ENCODE data around the gene SOX30. TPM values are rescaled to one million over a fixed set of nuclear protein-coding genes. Genes with fewer than 3 reads are reported as not detected.

SOX30 gene
- total RNA-seq, 2 experiments from 2014 or later, result 0.16 to 0.29 TPM

- peak overlapping the region; percentile 58; the same call in 1 of the 2 replicates for H2AFZ ChIP-seq (ENCODE audit: low read length)
- peak overlapping the region; percentile 11 for H3K4me3 ChIP-seq (ENCODE audit: low read depth, low read length, poor library complexity, severe bottlenecking)
- no peaks in the 10 kb centered on the region for H3K9me2 ChIP-seq (ENCODE audit: insufficient read depth, low read length)
- BruUV-seq (replicated peaks), result no TSS peak
- no peak for DNase-seq (ENCODE audit: low spot score)
- TF ChIP-seq, protein P1, sequence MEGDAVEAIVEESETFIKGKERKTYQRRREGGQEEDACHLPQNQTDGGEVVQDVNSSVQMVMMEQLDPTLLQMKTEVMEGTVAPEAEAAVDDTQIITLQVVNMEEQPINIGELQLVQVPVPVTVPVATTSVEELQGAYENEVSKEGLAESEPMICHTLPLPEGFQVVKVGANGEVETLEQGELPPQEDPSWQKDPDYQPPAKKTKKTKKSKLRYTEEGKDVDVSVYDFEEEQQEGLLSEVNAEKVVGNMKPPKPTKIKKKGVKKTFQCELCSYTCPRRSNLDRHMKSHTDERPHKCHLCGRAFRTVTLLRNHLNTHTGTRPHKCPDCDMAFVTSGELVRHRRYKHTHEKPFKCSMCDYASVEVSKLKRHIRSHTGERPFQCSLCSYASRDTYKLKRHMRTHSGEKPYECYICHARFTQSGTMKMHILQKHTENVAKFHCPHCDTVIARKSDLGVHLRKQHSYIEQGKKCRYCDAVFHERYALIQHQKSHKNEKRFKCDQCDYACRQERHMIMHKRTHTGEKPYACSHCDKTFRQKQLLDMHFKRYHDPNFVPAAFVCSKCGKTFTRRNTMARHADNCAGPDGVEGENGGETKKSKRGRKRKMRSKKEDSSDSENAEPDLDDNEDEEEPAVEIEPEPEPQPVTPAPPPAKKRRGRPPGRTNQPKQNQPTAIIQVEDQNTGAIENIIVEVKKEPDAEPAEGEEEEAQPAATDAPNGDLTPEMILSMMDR (conservative IDR thresholded peaks at IDR 0.05; ENCODE audit: low read length), result no peak
- TF ChIP-seq EZH2phosphoT487 (IDR thresholded peaks at IDR 0.05; ENCODE audit: borderline replicate concordance, low read depth, low read length), result no peak
- H3K79me2 ChIP-seq (ENCODE audit: insufficient read depth, low read depth, low read length), result no peaks in the 10 kb centered on the region
- CTCF ChIA-PET (ENCODE audit: unreplicated experiment), result interaction anchor here (1.0 to 3.6 kb wide), 5 partner anchors 9 to 109 kb away, joined by 3 to 10 read pairs (median 4); no protein-coding TSS in a partner anchor
- intact Hi-C loops (cut with micrococcal nuclease; ENCODE audit: unreplicated experiment), result loop anchor here (5.0 to 10.0 kb wide), 2 partner anchors 108 to 1610 kb away; partner anchors contain the start of gene RNF145
- no peaks in the 10 kb centered on the region; the same call in 1 of the 2 replicates for H3K9me3 ChIP-seq (ENCODE audit: low read length)
- no peaks in the 10 kb centered on the region for H3K36me3 ChIP-seq (ENCODE audit: insufficient read depth, low read length)
- no peaks in the 10 kb centered on the region for H4K20me1 ChIP-seq (ENCODE audit: insufficient read depth, low read length)
- H3K4me1 ChIP-seq (ENCODE audit: insufficient read depth, low read length, poor library complexity, severe bottlenecking), result peaks cover 81% of the 10 kb centered on the region
- H3K4me2 ChIP-seq (ENCODE audit: low read length), result peak overlapping the region; percentile 91
- POLR2A ChIA-PET, result interaction anchor here (0.6 to 8.5 kb wide), 22 partner anchors 8 to 707 kb away, joined by 3 to 111 read pairs (median 4); partner anchors contain the start of gene ADAM19
- H3K27ac ChIP-seq (ENCODE audit: low read depth, low read length, poor library complexity, severe bottlenecking), result peak overlapping the region; percentile 83
Measured at GRCh38 chr5:157594675-157595459, 57.4 kb downstream of the SOX30 start.

DNA sequence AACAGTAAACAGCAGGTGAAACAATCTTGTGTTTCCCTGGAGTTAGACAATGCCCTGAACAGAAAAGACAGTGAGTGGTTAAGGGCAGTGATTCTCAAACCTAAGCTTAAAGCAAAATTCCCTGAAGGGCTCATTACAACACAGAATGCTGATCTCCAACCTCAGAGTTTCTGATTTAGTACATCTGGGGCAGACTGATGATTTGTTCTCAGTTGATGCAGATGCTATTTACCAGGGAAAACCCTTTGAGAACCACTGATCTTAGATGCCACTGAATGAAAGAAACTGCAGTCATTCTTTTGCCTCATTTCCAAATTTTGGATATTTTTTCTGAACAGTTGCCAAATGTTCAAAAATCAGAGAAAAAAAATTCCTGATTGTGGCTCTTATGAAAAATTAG lies 58.0 kb downstream of the SOX30 start:
- Histone ChIP-seq H3K27ac (ENCODE audit: low read depth, low read length, poor library complexity, severe bottlenecking) (peak overlapping the region; percentile 13), H2AFZ (ENCODE audit: low read length) (peak overlapping the region; percentile 58; the same call in 1 of the 2 replicates), H3K9me3 (ENCODE audit: low read length) (no peaks in the 10 kb centered on the region; the same call in 1 of the 2 replicates), H3K79me2 (ENCODE audit: insufficient read depth, low read depth, low read length) (no peaks in the 10 kb centered on the region), H3K9me2 (ENCODE audit: insufficient read depth, low read length) (no peaks in the 10 kb centered on the region), H3K4me3 (ENCODE audit: low read depth, low read length, poor library complexity, severe bottlenecking) (no peak overlapping the region), H4K20me1 (ENCODE audit: insufficient read depth, low read length) (no peaks in the 10 kb centered on the region), H3K36me3 (ENCODE audit: insufficient read depth, low read length) (no peaks in the 10 kb centered on the region), H3K4me2 (ENCODE audit: low read length) (peak overlapping the region; percentile 91), H3K4me1 (ENCODE audit: insufficient read depth, low read length, poor library complexity, severe bottlenecking) (peaks cover 75% of the 10 kb centered on the region)
- BruUV-seq (replicated peaks), result no TSS peak
- no peak for DNase-seq (ENCODE audit: low spot score)
- ChIA-PET CTCF (ENCODE audit: unreplicated experiment) (interaction anchor here (1.0 to 3.6 kb wide), 3 partner anchors 9 to 108 kb away, joined by 3 to 10 read pairs (median 6); no protein-coding TSS in a partner anchor), POLR2A (interaction anchor here (0.6 to 8.5 kb wide), 14 partner anchors 9 to 306 kb away, joined by 3 to 111 read pairs (median 4); partner anchors contain the start of gene ADAM19)
- intact Hi-C loops (cut with micrococcal nuclease; ENCODE audit: unreplicated experiment), result loop anchor here (10.0 kb wide), 1 partner anchor 1611 kb away; the partner anchor contains the start of gene RNF145
- TF ChIP-seq, protein P1 (conservative IDR thresholded peaks at IDR 0.05; ENCODE audit: low read length), result no peak
- no peak for TF ChIP-seq EZH2phosphoT487 (IDR thresholded peaks at IDR 0.05; ENCODE audit: borderline replicate concordance, low read depth, low read length)
